HCT116 (cell line): ENCODE results near the gene RNASE2. TPM values are rescaled to one million over a fixed set of nuclear protein-coding genes. Genes with fewer than 3 reads are reported as not detected.

Source experiments
- ATAC-seq: fragments of 200-7000 bp; cut with Tn5 transposase; 2 replicates; pipeline ENCODE4 v1.9.1; 2020; ENCODE audit warnings: mild to moderate bottlenecking, moderate library complexity
- BruUV-seq: library from RNA; stranded (reverse); fragments of 400-500 nt; replicated peaks from 2 replicates; lab custom pipeline; 2021; lab: Mats Ljungman, UMichigan
- CTCF ChIA-PET: fragments of 300-600 bp; sonication (Branson Sonifier 250); formaldehyde crosslinking; loops from one replicate; lab custom pipeline; 2021; ENCODE audit warnings: antibody characterized with exemption; lab: Charles Lee
- POLR2A ChIA-PET: fragments of 300-600, 350-600 bp; sonication (Branson Sonifier 250); formaldehyde crosslinking; loops from one replicate; lab custom pipeline; 2021; ENCODE audit warnings: antibody characterized with exemption; lab: Charles Lee
- RAD21 ChIA-PET, 2 experiments: fragments of 300-600 bp; sonication (Branson Sonifier 250); formaldehyde crosslinking; loops; one replicate each; lab custom pipeline; 2023; ENCODE audit warnings: low total read pairs in 2 of 2; ENCODE audit not compliant: uncharacterized antibody in 2 of 2, unreplicated experiment in 2 of 2, low non-redundant PET in 1 of 2; lab: Charles Lee
- DNase-seq: peaks from one replicate; pipeline ENCODE4 v3.0.0-alpha.2; 2010; ENCODE audit warnings: low read depth, low spot score
- H2AFZ ChIP-seq: fragments of 200-600 bp; shearing (Covaris generic), sonication (generic); 2 replicates; pipeline ENCODE4 v1.6.1; 2017; ENCODE audit warnings: low read depth, mixed run types, mixed read lengths, antibody characterized with exemption, low read length; ENCODE audit not compliant: poor library complexity, severe bottlenecking
- H3K27ac ChIP-seq: 2 replicates; pipeline ENCODE4 v1.5.1; 2012; ENCODE audit warnings: low read depth, low read length
- H3K27me3 ChIP-seq: fragments of 200-600 bp; sonication (generic); 2 replicates; pipeline ENCODE4 v1.6.1; 2016; ENCODE audit warnings: mixed run types, low read length, mixed read lengths; ENCODE audit not compliant: insufficient read depth
- H3K36me3 ChIP-seq, 2 experiments: fragments of 200-500 bp in 1 of 2; fragments of 200-600 bp in 1 of 2; sonication (Bioruptor generic) in 1 of 2; sonication (generic) in 1 of 2; 2 replicates each; pipeline versions ENCODE4 v1.5.1 to v1.6.1; 2014 to 2016; ENCODE audit warnings: low read length in 2 of 2, inconsistent platforms in 1 of 2, mixed read lengths in 1 of 2, mixed run types in 1 of 2; ENCODE audit not compliant: insufficient read depth in 2 of 2, control insufficient read depth in 1 of 2
- H3K4me1 ChIP-seq, 2 experiments: fragments of 200-600 bp in 1 of 2; sonication (generic) in 1 of 2; 2 replicates each; pipeline versions ENCODE4 v1.5.1 to v1.6.1; 2012 to 2017; ENCODE audit warnings: low read length in 2 of 2, inconsistent platforms in 1 of 2, mild to moderate bottlenecking in 1 of 2, mixed read lengths in 1 of 2, mixed run types in 1 of 2, moderate library complexity in 1 of 2; ENCODE audit not compliant: insufficient read depth in 2 of 2, control insufficient read depth in 1 of 2
- H3K4me2 ChIP-seq: fragments of 200-600 bp; sonication (generic); 2 replicates; pipeline ENCODE4 v1.6.1; 2017; ENCODE audit warnings: mixed run types, low read length, mixed read lengths
- H3K4me3 ChIP-seq, 2 experiments: fragments of 200-600 bp in 1 of 2; sonication (generic) in 1 of 2; replicated peaks in 1 of 2; 2 replicates each; pipeline ENCODE4 v1.5.1; 2011 to 2016; ENCODE audit warnings: low read length in 2 of 2, control low read depth in 1 of 2, low read depth in 1 of 2, mild to moderate bottlenecking in 1 of 2, mixed read lengths in 1 of 2, mixed run types in 1 of 2
- H3K79me2 ChIP-seq: fragments of 200-600 bp; sonication (generic); 2 replicates; pipeline ENCODE4 v1.6.1; 2017; ENCODE audit warnings: mild to moderate bottlenecking, mixed run types, low read length, moderate library complexity, mixed read lengths; ENCODE audit not compliant: insufficient read depth
- H3K9ac ChIP-seq: fragments of 200-600 bp; sonication (generic); 2 replicates; pipeline ENCODE4 v1.6.1; 2016; ENCODE audit warnings: low read length, mixed read lengths
- H3K9me2 ChIP-seq: fragments of 200-600 bp; sonication (generic), shearing (Covaris generic); 2 replicates; pipeline ENCODE4 v1.6.1; 2017; ENCODE audit warnings: mixed run types, mild to moderate bottlenecking, moderate library complexity; ENCODE audit not compliant: insufficient read depth
- H3K9me3 ChIP-seq, 2 experiments: fragments of 200-500 bp in 1 of 2; fragments of 200-600 bp in 1 of 2; sonication (Bioruptor generic) in 1 of 2; sonication (generic) in 1 of 2; 2 replicates each; pipeline ENCODE4 v1.6.1; 2014 to 2017; ENCODE audit warnings: low read length in 2 of 2, mixed read lengths in 2 of 2, inconsistent platforms in 1 of 2, low read depth in 1 of 2, mild to moderate bottlenecking in 1 of 2, mixed run types in 1 of 2, moderate library complexity in 1 of 2; ENCODE audit not compliant: control insufficient read depth in 1 of 2, insufficient read depth in 1 of 2
- H4K20me1 ChIP-seq: fragments of 200-600 bp; sonication (generic), shearing (Covaris generic); 2 replicates; pipeline ENCODE4 v1.6.1; 2017; ENCODE audit warnings: mixed run types, mild to moderate bottlenecking, moderate library complexity; ENCODE audit not compliant: insufficient read depth
- ATF3 ChIP-seq: IDR thresholded peaks from 2 replicates; pipeline ENCODE4 v1.6.1; 2012
- CBX3 ChIP-seq: IDR thresholded peaks from 2 replicates; pipeline ENCODE4 v1.6.1; 2012; ENCODE audit warnings: low read depth
- CEBPB ChIP-seq: IDR thresholded peaks from 2 replicates; pipeline ENCODE4 v1.6.1; 2012; ENCODE audit warnings: low read depth
- CTCF ChIP-seq, 3 experiments: fragments of 200-600 bp in 1 of 3; sonication (generic) in 1 of 3; IDR thresholded peaks in 2 of 3; conservative IDR thresholded peaks in 1 of 3; 2 replicates each; pipeline ENCODE4 v1.5.1; 2012 to 2017; ENCODE audit warnings: low read depth in 2 of 3, low read length in 2 of 3, antibody characterized with exemption in 1 of 3, borderline replicate concordance in 1 of 3, control low read depth in 1 of 3, mild to moderate bottlenecking in 1 of 3, mixed read lengths in 1 of 3, mixed run types in 1 of 3, moderate library complexity in 1 of 3; ENCODE audit not compliant: insufficient read depth in 1 of 3
- ELF1 ChIP-seq: IDR thresholded peaks from 2 replicates; pipeline ENCODE4 v1.6.1; 2012; ENCODE audit warnings: low read depth, borderline replicate concordance
- EZH2 ChIP-seq: fragments of 200-600 bp; sonication (generic); IDR thresholded peaks from 2 replicates; pipeline ENCODE4 v1.6.1; 2017; ENCODE audit warnings: antibody characterized with exemption, mixed run types
- EZH2phosphoT487 ChIP-seq: fragments of 200-600 bp; IDR thresholded peaks from 2 replicates; pipeline ENCODE4 v1.6.1; 2018; ENCODE audit warnings: antibody characterized with exemption, borderline replicate concordance
- JUND ChIP-seq: IDR thresholded peaks from 2 replicates; pipeline ENCODE4 v1.6.1; 2012
- MAX ChIP-seq: IDR thresholded peaks from 2 replicates; pipeline ENCODE4 v1.6.1; 2012
- POLR2A ChIP-seq: IDR thresholded peaks from 2 replicates; pipeline ENCODE4 v1.7.0; 2011; ENCODE audit warnings: borderline replicate concordance; ENCODE audit not compliant: insufficient read depth, insufficient read length; ENCODE audit errors: extremely low read depth
- POLR2AphosphoS5 ChIP-seq: IDR thresholded peaks from 2 replicates; pipeline ENCODE4 v1.6.1; 2011; ENCODE audit warnings: mild to moderate bottlenecking, low read depth, low read length, moderate library complexity
- RAD21 ChIP-seq: IDR thresholded peaks from 2 replicates; pipeline ENCODE4 v1.6.1; 2012; ENCODE audit warnings: low read depth, mild to moderate bottlenecking
- SIN3A ChIP-seq: IDR thresholded peaks from 2 replicates; pipeline ENCODE4 v1.6.1; 2012; ENCODE audit warnings: low read depth
- SRF ChIP-seq: IDR thresholded peaks from 2 replicates; pipeline ENCODE4 v1.6.1; 2012; ENCODE audit warnings: low read depth
- TCF7L2 ChIP-seq: IDR thresholded peaks from 2 replicates; pipeline ENCODE4 v1.7.0; 2011; ENCODE audit warnings: borderline replicate concordance, inconsistent platforms; ENCODE audit not compliant: insufficient read depth, insufficient read length; ENCODE audit errors: extremely low read depth
- YY1 ChIP-seq: IDR thresholded peaks from 2 replicates; pipeline ENCODE4 v1.6.1; 2011; ENCODE audit warnings: low read length, low read depth, moderate library complexity, mild to moderate bottlenecking; ENCODE audit not compliant: insufficient replicate concordance; ENCODE audit errors: extremely low read depth
- ZBTB33 ChIP-seq: IDR thresholded peaks from 2 replicates; pipeline ENCODE4 v1.6.1; 2011; ENCODE audit warnings: mild to moderate bottlenecking, low read length, moderate library complexity; ENCODE audit not compliant: insufficient replicate concordance; ENCODE audit errors: extremely low read depth
- ZFX ChIP-seq: fragments of 450-650 bp; IDR thresholded peaks from 2 replicates; pipeline ENCODE4 v1.6.1; 2017
- ZNF274 ChIP-seq: fragments of 200-500 bp; sonication (Bioruptor generic); IDR thresholded peaks from 2 replicates; pipeline ENCODE4 v1.6.1; 2014; ENCODE audit warnings: mild to moderate bottlenecking, low read depth, low read length, inconsistent platforms
- intact Hi-C: fragments of 100-400 bp; cut with micrococcal nuclease; formaldehyde crosslinking; loops from 2 replicates; pipeline ENCODE4 v1.10.0; 2022
- total RNA-seq: library from RNA; stranded (reverse); gene quantifications from one replicate; pipeline ENCODE4 v1.2.1, GENCODE V29; 2021; ENCODE audit not compliant: unreplicated experiment

The RNASE2 gene
- total RNA-seq, 1 experiment from 2014 or later = not detected

DNA sequence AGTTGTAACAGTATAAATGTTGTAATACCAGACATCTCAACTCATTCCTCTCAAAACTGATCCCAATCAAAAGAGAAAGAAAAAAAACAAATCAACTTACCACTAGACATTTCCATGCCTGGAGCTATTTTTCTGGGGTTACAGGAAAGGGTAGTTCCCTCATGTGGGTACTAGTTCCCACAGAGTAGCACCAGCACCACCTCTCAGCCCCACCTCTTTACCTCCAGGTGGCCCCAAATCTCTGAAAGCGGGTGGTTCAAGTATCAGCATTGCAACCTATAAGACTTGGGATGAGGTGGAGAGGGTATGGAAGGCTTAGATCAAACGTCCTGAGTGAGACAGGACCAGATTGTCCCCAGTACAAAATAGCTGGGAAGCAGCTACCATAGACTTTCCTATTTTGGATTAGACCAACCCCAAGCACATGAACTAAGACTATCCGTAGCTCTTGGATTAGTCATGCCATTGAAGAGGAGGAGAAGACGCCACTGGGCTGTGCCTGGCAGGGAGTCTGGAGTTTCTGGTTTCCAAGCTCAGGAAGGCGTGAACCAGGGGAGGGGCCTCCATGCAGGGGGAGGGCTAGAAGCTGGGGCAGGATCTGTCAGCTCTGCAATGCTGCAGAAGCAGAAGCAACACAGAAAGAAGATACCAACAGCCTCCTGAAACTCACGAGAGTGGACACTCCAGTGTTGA lies 43.5 kb downstream of the RNASE2 start, which contains the start of gene SLC39A2:
TSS of gene SLC39A2 (plus strand) at position 620 of the 693 bp plus-strand sequence. CDS start 154 bp downstream, outside the sequence.
- BruUV-seq = no TSS peak
- Histone ChIP-seq H3K9me2 (no peaks in the 10 kb centered on the region), H3K4me3 (0 out of 4 replicates have a peak within 1 kb of the TSS, but pooled peaks of 1 of the 2 experiments have one; percentile 7), H3K4me1 (peaks cover 7 to 13% of the 10 kb centered on the region in 2 experiments; a peak in 3 of 4 replicates), H3K9me3 (no peaks in the 10 kb centered on the region), H3K4me2 (peak within 1 kb of the TSS; percentile 61), H3K36me3 (peaks cover 17 to 29% of the 10 kb centered on the region in 2 experiments; a peak in 3 of 4 replicates), H2AFZ (no peak within 1 kb of the TSS), H3K27me3 (no peaks in the 10 kb centered on the region), H3K79me2 (no peaks in the 10 kb centered on the region), H3K9ac (no peak within 1 kb of the TSS), H4K20me1 (no peaks in the 10 kb centered on the region), H3K27ac (no peak within 1 kb of the TSS)
- ATAC-seq (peak; percentile 96), DNase-seq (peak; percentile 33)
- RAD21 ChIA-PET = no interaction called here
- POLR2A ChIA-PET = interaction anchor here (0.8 to 1.3 kb wide), 2 partner anchors 9 to 28 kb away, joined by 3 to 4 read pairs; no protein-coding TSS in a partner anchor
- CTCF ChIA-PET = interaction anchor here (1.5 to 3.1 kb wide), 5 partner anchors 16 to 141 kb away, joined by 4 to 19 read pairs (median 7); no protein-coding TSS in a partner anchor
- TF ChIP-seq ZBTB33 (no peak), RAD21 (no peak), EZH2 (no peak), CBX3 (no peak), YY1 (no peak), SRF (no peak), CEBPB (no peak), MAX (no peak), ATF3 (no peak), POLR2AphosphoS5 (no peak), ZNF274 (no peak), JUND (no peak), TCF7L2 (no peak), ELF1 (no peak), EZH2phosphoT487 (no peak), ZFX (no peak), CTCF (IDR thresholded peaks at IDR 0.05 in 2 of 3, conservative IDR thresholded peaks at IDR 0.05 in 1 of 3; ENCODE audit: borderline replicate concordance in 1 of 3, insufficient read depth in 1 of 3, low read depth in 2 of 3, low read length in 2 of 3) (no peak), POLR2A (no peak), SIN3A (no peak)
- intact Hi-C loops = no loop called here
